SKM-1 (cell line): Measurements from ENCODE around the gene DPH7.
"Not testable (repeated sequence)": the region's sequence is repeated elsewhere in the genome, so short reads cannot be mapped to it uniquely, and the experiment has no call there.

Experiments used
- DNase-seq: peaks from one replicate; lab custom pipeline; 2025; ENCODE audit not compliant: unreplicated experiment; lab: John Stamatoyannopoulos, UW

Gene DPH7

DNA sequence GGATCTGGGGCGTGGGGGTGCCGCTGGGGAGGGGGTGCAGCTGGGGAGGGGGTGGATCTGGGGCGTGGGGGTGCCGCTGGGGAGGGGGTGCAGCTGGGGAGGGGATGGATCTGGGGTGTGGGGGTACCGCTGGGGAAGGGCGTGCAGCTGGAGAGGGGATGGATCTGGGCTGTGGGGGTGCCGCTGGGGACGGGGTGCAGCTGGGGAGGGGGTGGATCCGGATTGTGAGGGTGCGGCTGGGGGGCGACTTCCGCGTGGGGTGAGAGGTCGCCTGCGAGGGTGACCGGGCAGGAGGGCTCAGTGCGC, 27.8 kb downstream of the DPH7 start:
- DNase-seq = not testable (repeated sequence)

DNA sequence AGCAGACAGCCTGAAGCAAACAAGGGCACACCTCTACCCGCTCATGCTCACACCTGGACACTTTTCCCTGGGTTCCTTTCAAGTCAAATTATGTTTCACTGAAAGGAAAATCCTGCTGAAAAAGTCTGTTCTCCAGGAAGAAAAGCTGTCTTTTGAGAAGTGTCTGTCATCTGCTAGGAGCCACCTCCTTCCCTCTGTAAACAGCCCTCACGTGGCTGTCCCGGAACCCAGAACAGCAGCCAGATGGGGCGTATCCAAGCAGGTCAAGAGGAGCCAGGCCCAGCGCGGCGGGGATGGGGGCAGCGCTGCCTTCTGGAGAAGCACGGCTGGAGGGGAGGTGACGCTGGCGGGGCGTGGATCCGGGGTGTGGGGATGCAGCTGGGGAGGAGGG, 28.5 kb downstream of the DPH7 start, which contains the start of gene PNPLA7:
TSS of gene PNPLA7 (minus strand) at position 172 of the 391 bp plus-strand sequence. CDS start 205 bp downstream, outside the sequence.
- DNase-seq = peak; percentile 46

DNA sequence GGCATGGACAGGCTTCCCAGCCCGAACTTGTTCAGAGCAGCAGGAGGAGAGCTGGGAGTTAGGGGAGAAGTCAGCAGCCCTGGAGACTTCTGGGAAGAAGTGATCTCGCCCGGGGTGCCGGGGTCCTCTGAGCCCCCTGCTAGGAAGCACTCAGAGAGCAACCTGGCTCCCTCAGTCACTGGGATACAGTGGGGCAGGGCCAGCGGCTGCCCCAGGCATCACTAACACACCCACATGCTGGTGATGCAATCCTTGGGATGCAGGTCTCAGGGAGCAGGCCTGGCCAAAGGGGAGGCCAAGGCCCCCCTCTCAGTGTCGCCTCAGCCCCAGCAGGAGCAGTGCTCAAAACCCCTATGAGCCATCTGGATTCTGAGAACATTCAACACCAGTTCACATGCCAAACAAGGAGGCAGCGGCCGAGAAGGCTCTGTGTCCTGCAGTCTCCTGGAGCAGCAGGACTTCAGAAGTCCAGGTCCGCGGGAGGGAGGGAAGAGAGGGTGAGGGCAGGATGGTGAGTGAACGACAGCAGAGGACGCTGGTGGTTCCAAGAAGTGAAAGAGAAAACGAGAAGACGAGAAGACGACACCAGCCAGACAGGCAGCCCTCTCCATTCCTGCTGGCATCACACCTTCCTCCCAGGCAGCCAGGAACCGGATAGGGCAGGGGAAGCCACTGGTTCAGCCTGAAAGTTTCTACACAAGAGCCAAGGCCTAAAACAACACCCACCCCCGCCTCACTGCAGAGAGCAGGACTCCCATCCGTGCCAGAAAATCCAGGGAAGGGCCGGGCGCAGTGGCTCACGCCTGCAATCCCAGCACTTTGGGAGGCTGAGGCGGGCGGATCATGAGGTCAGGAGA, 30.8 kb downstream of the DPH7 start:
- DNase-seq = no peak

DNA sequence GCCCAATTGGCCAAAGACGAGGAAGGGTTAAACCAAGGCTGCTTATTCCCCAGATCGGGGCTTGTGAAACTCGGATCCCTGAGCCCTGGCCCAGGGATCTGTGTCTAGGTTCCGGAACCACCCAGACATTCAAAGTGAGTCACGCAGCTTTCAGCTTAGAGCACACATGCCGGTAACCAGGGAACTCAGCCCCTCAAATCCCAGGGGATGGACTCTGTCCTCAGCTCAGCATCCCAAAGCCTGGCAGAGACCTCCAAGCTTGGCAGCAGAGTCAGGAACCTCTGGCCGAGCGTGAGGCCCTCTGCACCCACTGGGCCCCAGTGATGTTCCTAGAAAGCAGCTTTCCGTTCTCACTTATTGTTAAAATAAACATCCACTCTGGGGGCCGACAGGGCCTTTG, 33.6 kb downstream of the DPH7 start:
- no peak for DNase-seq

DNA sequence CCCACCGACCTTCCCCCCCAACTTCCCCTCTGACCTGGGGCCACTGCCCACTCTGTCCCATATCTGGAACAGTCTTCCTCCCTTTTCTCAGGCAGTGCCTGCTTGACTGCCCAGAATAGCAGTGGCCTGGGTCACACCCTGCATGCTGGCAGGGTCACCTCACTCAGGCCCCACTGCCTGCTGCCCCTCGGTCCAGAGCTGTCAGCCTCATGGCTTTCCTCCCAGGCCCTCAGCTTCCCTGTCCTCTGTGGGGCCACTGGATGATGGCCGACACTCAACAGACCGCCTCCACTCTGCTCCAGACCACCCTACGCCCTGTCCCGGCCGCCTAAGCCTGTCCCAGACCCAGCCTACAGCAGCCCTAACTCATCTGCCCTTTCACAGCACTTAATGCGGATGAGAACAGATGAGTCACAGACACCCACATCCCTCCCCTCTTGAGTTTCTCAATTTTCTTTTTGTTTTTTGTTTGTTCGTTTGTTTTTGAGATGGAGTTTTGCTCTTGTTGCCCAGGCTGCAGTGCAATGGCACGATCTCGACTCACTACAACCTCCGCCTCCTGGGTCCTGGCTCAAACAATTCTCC, 34.5 kb downstream of the DPH7 start:
- no peak for DNase-seq

DNA sequence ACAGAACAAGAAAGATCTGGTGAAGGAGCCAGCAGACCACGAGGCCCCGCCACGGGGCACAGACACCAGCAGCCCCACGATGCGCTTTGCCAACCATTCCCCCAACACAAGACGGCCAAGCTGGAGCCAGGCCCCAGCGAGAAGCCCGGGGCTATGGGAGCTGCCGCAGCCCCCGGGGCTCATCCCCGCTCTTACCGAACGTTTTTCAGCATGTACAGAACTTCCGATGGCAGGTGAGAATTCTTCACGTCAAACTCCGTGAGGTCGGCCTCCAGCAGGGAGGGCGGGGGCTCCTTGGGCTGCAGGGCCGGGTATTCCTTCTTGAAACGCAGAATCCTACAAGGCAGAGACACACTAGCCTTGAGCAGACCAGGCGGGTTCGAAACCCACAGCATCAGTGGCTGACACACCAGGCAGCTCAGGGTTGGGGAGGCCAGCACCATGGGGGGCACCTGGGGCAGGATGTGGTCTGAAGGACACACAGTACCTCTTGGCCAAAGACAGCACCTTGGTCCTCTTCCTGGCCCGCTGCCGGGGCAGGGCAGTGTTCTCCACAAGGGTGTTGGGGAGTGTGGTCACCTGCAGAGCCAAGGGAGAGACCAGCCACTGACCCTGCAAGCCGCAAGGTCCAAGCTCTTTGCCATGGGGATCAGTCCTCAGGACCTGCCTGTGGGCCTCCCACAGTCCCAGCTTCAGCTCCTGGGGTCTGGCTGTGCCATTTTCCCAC, 35.3 kb downstream of the DPH7 start:
- no peak for DNase-seq

DNA sequence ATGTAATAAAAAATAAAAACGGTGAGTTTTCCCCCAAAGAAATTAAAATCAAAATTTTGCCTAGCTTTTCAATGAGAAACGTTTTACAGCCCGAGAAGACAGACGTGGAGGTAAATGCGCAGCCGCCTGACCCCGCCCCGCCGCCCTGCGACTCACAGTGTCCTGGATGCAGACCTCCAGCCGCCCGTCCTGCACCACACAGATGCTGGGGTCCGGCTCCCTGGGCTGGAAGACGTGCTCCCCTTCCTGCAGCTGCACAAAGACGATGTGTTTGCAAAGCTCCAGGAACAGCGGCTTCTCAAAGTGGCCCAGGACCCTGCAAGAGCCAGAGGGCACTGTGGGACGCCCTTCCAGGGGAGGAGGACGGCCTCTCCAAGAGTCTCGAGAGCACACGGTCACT, 36.2 kb downstream of the DPH7 start:
- DNase-seq = no peak

DNA sequence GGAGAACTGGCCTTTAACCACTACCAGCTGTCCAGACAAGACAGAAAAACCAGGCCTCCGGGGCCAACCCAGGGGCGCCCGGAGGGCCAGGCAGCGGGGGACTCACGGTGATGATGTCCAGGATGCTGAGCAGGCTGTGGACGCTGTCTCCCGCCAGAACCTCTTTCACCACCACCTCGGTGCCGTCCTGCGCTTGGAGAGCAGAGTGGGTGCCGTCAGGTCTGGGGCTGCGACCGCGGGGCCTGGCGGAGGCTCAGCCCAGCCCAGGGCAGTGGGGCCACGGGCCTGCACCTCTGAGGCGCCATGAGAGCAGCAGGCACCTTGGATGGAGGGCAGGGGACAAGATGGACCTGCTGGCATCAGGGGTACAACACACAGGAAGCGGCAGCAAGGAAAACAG, 38.2 kb downstream of the DPH7 start:
- DNase-seq = no peak

DNA sequence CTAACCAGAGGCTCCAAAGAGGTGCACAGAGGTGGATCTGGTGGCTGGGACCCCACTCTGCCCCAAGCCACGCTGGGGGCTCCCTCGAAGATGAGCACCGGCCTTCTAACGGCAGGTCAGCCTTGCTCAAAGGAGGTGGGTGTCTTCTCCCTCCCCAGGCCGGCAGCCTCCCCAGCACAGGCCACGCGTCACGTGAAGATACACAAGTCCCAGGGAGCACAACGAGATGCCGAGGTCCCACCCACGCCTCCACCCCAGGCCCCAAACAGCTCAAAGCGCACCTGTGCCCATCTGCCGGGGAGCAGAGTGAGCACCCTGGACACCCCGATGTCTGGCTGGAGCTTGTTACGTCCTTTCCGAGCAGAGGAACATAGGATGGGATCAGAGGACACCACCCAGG, 40.7 kb downstream of the DPH7 start:
- DNase-seq = no peak

DNA sequence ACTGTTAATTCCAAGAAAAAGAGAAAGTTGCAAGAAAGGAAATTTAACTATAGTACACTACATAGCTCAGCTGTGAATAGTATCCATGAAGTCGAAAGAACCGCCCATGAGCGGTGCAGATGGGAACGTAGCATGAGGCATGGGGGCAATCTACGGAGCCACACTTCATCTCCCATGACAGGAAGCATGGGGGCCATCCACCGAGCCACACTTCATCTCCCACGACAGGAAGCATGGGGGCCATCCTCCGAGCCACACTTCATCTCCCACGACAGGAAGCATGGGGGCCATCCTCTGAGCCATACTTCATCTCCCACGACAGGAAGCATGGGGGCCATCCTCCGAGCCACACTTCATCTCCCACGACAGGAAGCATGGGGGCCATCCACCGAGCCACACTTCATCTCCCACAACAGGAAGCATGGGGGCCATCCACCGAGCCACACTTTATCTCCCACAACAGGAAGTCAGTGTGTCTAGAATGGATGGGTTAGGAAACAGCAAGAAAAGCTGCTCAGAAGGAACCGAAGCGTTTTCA, 42.1 kb downstream of the DPH7 start:
- DNase-seq = not testable (repeated sequence)

DNA sequence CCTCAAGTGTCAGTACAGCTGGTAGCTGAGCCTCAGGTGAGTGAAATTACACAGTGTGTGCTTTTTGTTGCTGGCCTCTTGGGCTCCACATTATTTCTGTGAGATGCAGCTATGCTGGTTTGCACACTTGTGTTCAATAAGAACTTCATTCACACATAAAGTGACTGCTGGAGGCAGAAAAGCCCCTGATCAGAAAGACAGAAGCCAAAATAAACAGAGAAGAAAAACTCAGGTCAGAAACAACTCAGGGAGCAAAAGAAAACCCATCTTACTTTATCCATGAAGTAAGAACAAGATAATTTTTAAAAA, 43.7 kb downstream of the DPH7 start:
- no peak for DNase-seq

DNA sequence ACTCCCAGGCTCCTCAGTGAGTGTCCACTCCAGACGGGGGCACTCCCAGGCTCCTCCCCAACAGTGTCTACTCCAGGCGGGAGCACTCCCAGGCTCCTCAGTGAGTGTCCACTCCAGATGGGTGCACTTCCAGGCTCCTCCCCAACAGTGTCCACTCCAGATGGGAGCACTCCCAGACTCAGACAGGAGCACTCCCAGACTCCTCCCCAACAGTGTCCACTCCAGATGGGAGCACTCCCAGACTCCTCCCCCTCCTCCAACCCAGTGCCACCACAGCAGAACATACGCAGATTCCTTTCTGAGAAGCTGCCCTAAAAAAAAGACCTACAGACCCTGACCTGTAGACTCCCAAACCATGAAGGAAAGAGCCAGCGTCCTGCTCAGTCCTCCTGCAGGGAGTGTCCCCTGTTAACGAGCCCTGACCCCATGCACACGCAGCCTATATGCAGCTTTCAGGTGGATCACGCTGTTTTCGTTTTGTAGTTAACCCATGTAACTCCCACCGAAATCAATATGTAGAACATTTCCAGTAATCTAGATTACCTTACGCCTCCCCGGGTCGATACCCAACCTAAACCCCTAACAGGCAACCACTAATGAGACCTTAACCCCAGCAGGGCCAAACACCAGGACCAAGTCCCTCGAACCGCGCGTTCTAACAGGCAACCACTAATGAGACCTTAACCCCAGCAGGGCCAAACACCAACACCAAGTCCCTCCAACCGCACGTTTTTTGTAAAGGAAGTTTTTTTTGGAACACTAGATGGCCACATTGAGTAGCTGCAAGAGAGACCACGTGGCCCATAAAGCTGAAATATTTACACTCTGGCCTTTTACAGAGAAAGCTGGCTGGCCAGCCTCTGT, 44.2 kb downstream of the DPH7 start:
- peak; percentile 62 for DNase-seq

DNA sequence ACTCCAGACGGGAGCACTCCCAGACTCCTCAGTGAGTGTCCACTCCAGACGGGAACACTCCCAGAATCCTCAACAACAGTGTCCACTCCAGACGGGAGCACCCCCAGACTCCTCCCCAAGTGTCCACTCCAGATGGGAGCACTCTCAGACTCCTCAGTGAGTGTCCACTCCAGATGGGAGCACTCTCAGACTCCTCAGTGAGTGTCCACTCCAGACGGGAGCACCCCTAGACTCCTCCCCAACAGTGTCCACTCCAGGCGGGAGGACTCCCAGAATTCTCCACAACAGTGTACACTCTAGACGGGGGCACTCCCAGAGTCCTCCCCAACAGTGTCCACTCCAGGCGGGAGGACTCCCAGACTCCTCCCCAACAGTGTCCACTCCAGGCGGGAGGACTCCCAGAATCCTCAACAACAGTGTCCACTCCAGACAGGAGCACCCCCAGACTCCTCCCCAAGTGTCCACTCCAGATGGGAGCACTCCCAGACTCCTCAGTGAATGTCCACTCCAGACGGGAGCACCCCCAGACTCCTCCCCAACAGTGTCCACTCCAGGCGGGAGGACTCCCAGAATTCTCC, 45.7 kb downstream of the DPH7 start:
- not testable (repeated sequence) for DNase-seq

DNA sequence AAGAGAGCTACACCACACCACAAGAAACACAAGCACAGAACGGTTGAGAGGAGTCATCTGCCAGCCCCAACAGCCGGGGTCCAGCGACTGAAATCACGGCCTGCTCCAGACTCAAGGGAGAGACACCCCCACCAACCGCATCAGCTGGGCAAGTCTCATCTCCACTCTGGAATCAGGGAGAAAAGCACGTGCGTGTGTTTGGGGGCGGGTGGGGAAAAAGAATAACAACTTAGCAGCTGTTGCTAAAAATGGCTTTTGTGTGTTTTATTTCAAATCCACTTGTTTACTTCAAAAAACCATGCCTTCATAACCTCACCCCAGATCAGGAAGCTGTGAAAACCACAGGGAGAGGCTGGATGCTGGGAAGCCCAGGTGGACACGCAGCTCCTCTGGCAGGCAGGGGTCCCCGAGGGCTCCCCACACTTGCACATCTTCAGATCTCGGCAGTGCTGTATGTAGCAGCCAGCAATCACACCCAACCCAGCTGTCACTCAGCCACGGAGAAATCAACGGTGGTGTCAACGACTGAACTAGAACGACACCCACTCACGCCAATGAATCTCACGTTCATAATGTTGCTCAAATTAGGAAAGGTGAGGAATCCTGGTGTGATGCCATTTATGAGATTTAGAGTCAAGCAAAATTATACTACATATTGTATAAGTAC, 47.5 kb downstream of the DPH7 start:
- DNase-seq = no peak

DNA sequence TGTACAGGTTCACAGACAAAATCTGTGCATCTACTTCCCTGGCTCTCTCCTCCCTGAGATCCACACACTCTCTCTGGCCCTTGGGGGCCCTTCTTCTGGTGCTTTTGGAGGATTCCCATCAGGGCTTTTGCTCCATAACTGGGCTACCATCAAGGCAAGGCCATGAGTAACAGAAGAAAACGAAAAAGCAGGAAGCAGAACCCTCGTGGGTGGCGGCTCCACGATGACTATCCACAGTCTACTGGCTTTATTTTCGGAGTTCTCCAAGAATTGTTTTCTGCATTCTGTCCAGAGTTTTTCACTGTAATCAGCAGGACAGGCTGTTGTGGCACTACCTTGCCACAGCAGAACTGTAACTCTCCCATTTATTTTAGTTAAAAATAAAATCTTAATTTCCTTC, 48.4 kb downstream of the DPH7 start:
- no peak for DNase-seq

DNA sequence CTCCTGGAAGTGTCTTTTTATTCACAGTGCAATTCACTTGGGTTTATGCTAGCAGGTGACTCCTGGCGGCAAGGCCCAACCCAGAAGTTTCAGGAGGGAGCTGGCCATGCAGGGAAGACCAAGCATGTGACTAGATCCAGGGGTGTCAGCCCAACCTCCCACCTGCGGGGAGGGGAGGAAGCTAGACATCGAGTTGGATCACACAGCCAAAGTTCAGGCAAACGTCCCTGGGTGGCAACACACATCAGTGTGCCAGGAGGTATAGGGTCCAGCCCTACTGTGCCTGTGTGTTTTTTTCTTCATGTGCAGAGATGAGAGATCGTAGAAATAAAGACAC, 53.8 kb downstream of the DPH7 start:
- no peak for DNase-seq

DNA sequence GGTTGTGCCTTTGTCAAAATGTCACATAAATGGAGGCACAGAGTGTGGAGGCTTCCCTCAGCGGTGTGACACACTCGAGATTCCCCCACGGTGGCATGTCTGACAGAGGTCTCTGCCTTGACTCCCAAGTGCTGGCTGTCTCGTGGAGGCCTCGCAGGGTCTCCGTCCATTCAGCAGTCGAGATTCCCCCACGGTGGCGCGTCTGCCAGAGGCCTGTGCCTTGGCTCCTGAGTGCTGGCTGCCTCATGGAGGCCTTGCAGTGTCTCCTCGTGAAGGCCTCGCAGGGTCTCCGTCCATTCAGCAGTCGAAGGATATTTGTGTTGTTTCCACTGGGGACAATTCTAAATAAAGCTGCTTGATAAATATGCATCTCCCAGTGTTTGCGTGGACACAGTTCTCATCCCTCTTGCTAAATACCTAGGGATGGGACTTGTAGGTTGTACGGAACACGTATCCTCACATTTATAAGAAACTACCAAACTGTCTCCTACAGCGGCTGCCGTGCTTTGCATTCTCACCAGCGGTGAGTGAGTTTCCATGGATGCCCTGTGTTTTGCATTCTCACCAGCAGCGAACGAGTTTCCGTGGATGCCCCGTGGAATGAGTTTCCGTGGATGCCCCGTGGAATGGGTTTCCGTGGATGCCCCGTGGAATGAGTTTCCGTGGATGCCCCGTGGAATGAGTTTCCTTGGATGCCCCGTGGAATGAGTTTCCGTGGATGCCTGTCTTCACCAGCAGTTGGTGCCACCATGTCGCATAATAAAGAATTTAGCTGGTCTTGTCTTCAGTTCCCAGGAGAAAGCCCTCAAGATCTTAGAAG, 54.4 kb downstream of the DPH7 start:
- no peak for DNase-seq

DNA sequence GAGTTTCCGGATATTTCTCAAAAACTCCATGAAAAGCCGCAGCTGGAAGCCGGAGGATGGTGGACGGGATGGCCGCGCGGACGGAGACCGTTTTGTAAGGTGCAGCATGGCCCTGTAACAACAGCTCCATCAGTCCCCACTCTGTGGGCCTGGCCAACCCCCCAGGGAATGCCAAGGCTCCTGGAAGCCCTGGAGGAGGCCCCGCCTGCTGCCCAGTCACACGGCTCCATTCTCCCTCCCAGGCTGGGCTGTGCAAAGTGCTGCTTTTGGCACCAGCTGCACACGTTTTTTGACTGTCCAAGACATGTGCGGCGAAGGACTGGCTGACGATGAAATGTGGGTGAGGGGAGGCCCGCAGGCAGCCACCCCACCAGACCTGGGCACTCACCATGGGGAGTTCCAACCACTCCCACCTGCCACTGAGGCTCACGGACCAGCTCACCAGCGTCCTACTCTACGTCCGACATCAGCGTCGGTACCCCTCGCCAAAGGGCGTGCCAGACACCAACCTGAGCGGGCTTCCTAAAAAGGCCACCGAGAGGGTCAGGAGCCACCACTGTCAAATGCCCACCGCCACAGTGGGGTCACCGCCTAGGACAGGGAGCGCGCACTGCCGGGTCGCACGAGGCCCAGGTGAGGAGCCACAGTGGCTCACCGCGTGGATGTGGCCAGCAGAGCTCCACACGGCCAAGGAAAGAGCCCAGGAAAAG, 55.8 kb downstream of the DPH7 start:
- DNase-seq = no peak
